Keratinocyte (primary cell): ENCODE data around the gene SFT2D1. TPM values are rescaled to one million over a fixed set of nuclear protein-coding genes. Genes with fewer than 3 reads are reported as not detected.

Source experiments
- DNase-seq: peaks from one replicate; pipeline ENCODE4 v3.0.0-alpha.2; 2011; ENCODE audit warnings: low read depth, missing footprints, low spot score
- FAIRE-seq: peaks from 2 replicates; lab custom pipeline; 2011; peaks lifted over from hg19 to GRCh38; lab: Jason Lieb, UNC
- H2AFZ ChIP-seq: 2 replicates; pipeline ENCODE4 v1.6.0; 2012; ENCODE audit warnings: low read length, control low read depth, inconsistent platforms; ENCODE audit not compliant: control insufficient read depth
- H3K27ac ChIP-seq: 2 replicates; pipeline ENCODE4 v1.5.1; 2011; ENCODE audit warnings: low read length; ENCODE audit not compliant: control insufficient read depth, insufficient read depth
- H3K27me3 ChIP-seq: 3 replicates; pipeline ENCODE4 v1.6.0; 2011; ENCODE audit warnings: low read length; ENCODE audit not compliant: control insufficient read depth, insufficient read depth; ENCODE audit errors: extremely low read depth
- H3K36me3 ChIP-seq, 2 experiments: 2 replicates in 1 of 2; 3 replicates in 1 of 2; pipeline ENCODE4 v1.5.1; 2011; ENCODE audit warnings: low read length in 2 of 2, mild to moderate bottlenecking in 1 of 2; ENCODE audit not compliant: control insufficient read depth in 2 of 2, insufficient read depth in 2 of 2; ENCODE audit errors: extremely low read depth in 1 of 2
- H3K4me1 ChIP-seq: 3 replicates; pipeline ENCODE4 v1.5.1; 2011; ENCODE audit warnings: low read length; ENCODE audit not compliant: control insufficient read depth, insufficient read depth; ENCODE audit errors: extremely low read depth
- H3K4me2 ChIP-seq: 3 replicates; pipeline ENCODE4 v1.6.0; 2011; ENCODE audit warnings: low read depth, low read length; ENCODE audit not compliant: control insufficient read depth, insufficient read depth; ENCODE audit errors: extremely low read depth
- H3K4me3 ChIP-seq, 3 experiments: fragments of 200-600 bp in 1 of 3; sonication (generic) in 1 of 3; 2 replicates in 2 of 3; 3 replicates in 1 of 3; pipeline ENCODE4 v1.5.1; 2011 to 2016; ENCODE audit warnings: low read length in 3 of 3, mild to moderate bottlenecking in 3 of 3, control low read depth in 2 of 3, inconsistent platforms in 1 of 3, low read depth in 1 of 3, mixed read lengths in 1 of 3, mixed run types in 1 of 3, moderate library complexity in 1 of 3; ENCODE audit not compliant: control insufficient read depth in 2 of 3, insufficient read depth in 2 of 3; ENCODE audit errors: extremely low read depth in 1 of 3
- H3K79me2 ChIP-seq: 2 replicates; pipeline ENCODE4 v1.6.0; 2012; ENCODE audit warnings: low read length; ENCODE audit not compliant: control insufficient read depth, insufficient read depth
- H3K9ac ChIP-seq: 3 replicates; pipeline ENCODE4 v1.6.0; 2011; ENCODE audit warnings: low read length; ENCODE audit not compliant: control insufficient read depth, insufficient read depth; ENCODE audit errors: extremely low read depth
- H3K9me1 ChIP-seq: 3 replicates; pipeline ENCODE4 v1.6.0; 2011; ENCODE audit warnings: low read length; ENCODE audit not compliant: control insufficient read depth, insufficient read depth; ENCODE audit errors: extremely low read depth
- H3K9me3 ChIP-seq: 2 replicates; pipeline ENCODE4 v1.5.1; 2012; ENCODE audit warnings: low read depth, low read length; ENCODE audit not compliant: control insufficient read depth
- H4K20me1 ChIP-seq: 3 replicates; pipeline ENCODE4 v1.6.0; 2011; ENCODE audit warnings: low read length; ENCODE audit not compliant: control insufficient read depth, insufficient read depth; ENCODE audit errors: extremely low read depth
- CTCF ChIP-seq, 3 experiments: IDR thresholded peaks in 1 of 3; conservative IDR thresholded peaks in 1 of 3; optimal IDR thresholded peaks in 1 of 3; 2 replicates in 2 of 3; 3 replicates in 1 of 3; pipeline versions ENCODE3 to v1.5.1; 2011; ENCODE audit warnings: low read length in 3 of 3, mild to moderate bottlenecking in 3 of 3, moderate library complexity in 2 of 3, control low read depth in 1 of 3, inconsistent platforms in 1 of 3; ENCODE audit not compliant: insufficient read depth in 2 of 3; ENCODE audit errors: extremely low read depth in 1 of 3
- EZH2 ChIP-seq: IDR thresholded peaks from one replicate; pipeline ENCODE4 v1.6.1; 2012; ENCODE audit warnings: inconsistent platforms, mild to moderate bottlenecking, low read length, moderate library complexity
- dilution Hi-C: fragments of 300-500 bp; cut with MboI; formaldehyde crosslinking; loops from one replicate; pipeline ENCODE4 v1.7.0; 2020; ENCODE audit warnings: low sequenced_read_pairs; ENCODE audit not compliant: extremely low pct_ligation_motif_present
- polyA plus RNA-seq, 5 experiments: library from polyadenylated mRNA; depleted of rRNA in 3 of 5; stranded (reverse) in 3 of 5; stranded (forward) in 1 of 5; unstranded in 1 of 5; fragments of >200 nt; gene quantifications; 1 replicate in 1 of 5; 2 replicates in 3 of 5; 3 replicates in 1 of 5; pipeline versions ENCODE4 v1.2.1 to v1.2.3, GENCODE V29; 2011 to 2012; ENCODE audit warnings: missing spikeins in 2 of 5, low read depth in 1 of 5, low replicate concordance in 1 of 5

The SFT2D1 gene
- polyA plus RNA-seq, 1 donor (not counting 4 experiments of a cell fraction or from before 2014, with no cell fraction given), result 84.3 TPM

GRCh38 chr6:166271376-166271765 is 71.0 kb downstream of the SFT2D1 start:
- H3K79me2 ChIP-seq, result no peaks in the 10 kb centered on the region
- H2AFZ ChIP-seq, result no peak overlapping the region
- no peak overlapping the region for H3K4me2 ChIP-seq
- no peak for DNase-seq
- peaks cover 5% of the 10 kb centered on the region for H3K27me3 ChIP-seq
- H4K20me1 ChIP-seq, result no peaks in the 10 kb centered on the region
- FAIRE-seq, result no peak
- H3K4me1 ChIP-seq, result no peaks in the 10 kb centered on the region
- H3K9ac ChIP-seq, result no peak overlapping the region
- H3K4me3 ChIP-seq, result no peak overlapping the region
- TF ChIP-seq CTCF (optimal IDR thresholded peaks at IDR 0.05 in 1 of 3, IDR thresholded peaks at IDR 0.05 in 1 of 3, conservative IDR thresholded peaks at IDR 0.05 in 1 of 3; ENCODE audit: extremely low read depth in 1 of 3, insufficient read depth in 2 of 3, low read length in 3 of 3), result no peak
- no peak for TF ChIP-seq EZH2
- no peaks in the 10 kb centered on the region for H3K9me1 ChIP-seq
- H3K27ac ChIP-seq, result no peak overlapping the region
- dilution Hi-C loops, result no loop called here
- no peaks in the 10 kb centered on the region for H3K9me3 ChIP-seq
- H3K36me3 ChIP-seq, result no peaks in the 10 kb centered on the region

GRCh38 chr6:166270706-166271375 is 71.5 kb downstream of the SFT2D1 start:
- dilution Hi-C loops, result no loop called here
- no peak for FAIRE-seq
- no peak overlapping the region for H3K27ac ChIP-seq

More at GRCh38 chr6:166270706-166271375, 71.5 kb downstream of the SFT2D1 start:
- Histone ChIP-seq H3K9me3 (no peaks in the 10 kb centered on the region), H3K4me1 (no peaks in the 10 kb centered on the region), H3K4me3 (no peak overlapping the region), H3K79me2 (no peaks in the 10 kb centered on the region), H3K4me2 (no peak overlapping the region), H3K9ac (no peak overlapping the region), H2AFZ (no peak overlapping the region), H3K9me1 (no peaks in the 10 kb centered on the region), H3K27me3 (peaks cover 5% of the 10 kb centered on the region), H4K20me1 (no peaks in the 10 kb centered on the region), H3K36me3 (no peaks in the 10 kb centered on the region)
- DNase-seq, result no peak
- TF ChIP-seq EZH2 (no peak), CTCF (optimal IDR thresholded peaks at IDR 0.05 in 1 of 3, IDR thresholded peaks at IDR 0.05 in 1 of 3, conservative IDR thresholded peaks at IDR 0.05 in 1 of 3; ENCODE audit: extremely low read depth in 1 of 3, insufficient read depth in 2 of 3, low read length in 3 of 3) (no peak)

Other genes starting within 250 kb of the SFT2D1 start
- gene TBXT, start 174.7 kb downstream of the SFT2D1 start, polyA plus RNA-seq, result not detected in 3 replicates
- gene PRR18, start 34.2 kb downstream of the SFT2D1 start, polyA plus RNA-seq, result not detected in 3 replicates
- 19.3 to 26.4 TPM (median 24.0 TPM) in 3 replicates for gene MPC1, start 40.4 kb upstream of the SFT2D1 start, polyA plus RNA-seq
- 4.0 to 7.7 TPM (median 5.3 TPM) in 3 replicates for gene RAMACL, start 244.1 kb upstream of the SFT2D1 start, polyA plus RNA-seq